IPS-18c (cell line): ENCODE results near the gene HABP2.

Experiments used
- H3K4me3 ChIP-seq: 2 replicates; pipeline ENCODE4 v1.7.0; 2013; ENCODE audit warnings: low read depth, mild to moderate bottlenecking, low read length, moderate library complexity; ENCODE audit not compliant: insufficient read depth
- H3K9me3 ChIP-seq: one replicate; pipeline ENCODE4 v1.6.1; 2013; ENCODE audit warnings: mild to moderate bottlenecking, low read length, moderate library complexity; ENCODE audit not compliant: control insufficient read depth, insufficient read depth

HABP2 gene

GRCh38 chr10:113544392-113544791 lies 8.5 kb upstream of the HABP2 start:
- Histone ChIP-seq H3K9me3 (no peaks in the 10 kb centered on the region), H3K4me3 (no peak overlapping the region)

- H3K9me3 ChIP-seq, result no peaks in the 10 kb centered on the region
- no peak overlapping the region for H3K4me3 ChIP-seq
Observed at GRCh38 chr10:113547426-113547825, 5.4 kb upstream of the HABP2 start.

GRCh38 chr10:113549856-113550255 lies 3.0 kb upstream of the HABP2 start:
- Histone ChIP-seq H3K9me3 (no peaks in the 10 kb centered on the region), H3K4me3 (no peak overlapping the region)

- Histone ChIP-seq H3K4me3 (no peak overlapping the region), H3K9me3 (no peaks in the 10 kb centered on the region)
Observed at GRCh38 chr10:113550365-113550764, 2.5 kb upstream of the HABP2 start.

- Histone ChIP-seq H3K9me3 (no peaks in the 10 kb centered on the region), H3K4me3 (no peak overlapping the region)
Observed at GRCh38 chr10:113552014-113552413, 839 bp upstream of the HABP2 start.

- Histone ChIP-seq H3K4me3 (no peak overlapping the region), H3K9me3 (no peaks in the 10 kb centered on the region)
Observed at GRCh38 chr10:113553149-113553548, 296 bp downstream of the HABP2 start.

GRCh38 chr10:113554214-113554613 lies 1.4 kb downstream of the HABP2 start:
- Histone ChIP-seq H3K4me3 (no peak overlapping the region), H3K9me3 (no peaks in the 10 kb centered on the region)

- Histone ChIP-seq H3K9me3 (no peaks in the 10 kb centered on the region), H3K4me3 (no peak overlapping the region)
Observed at GRCh38 chr10:113555245-113555644, 2.4 kb downstream of the HABP2 start.

GRCh38 chr10:113555751-113556150 lies 2.9 kb downstream of the HABP2 start:
- H3K9me3 ChIP-seq, result no peaks in the 10 kb centered on the region
- H3K4me3 ChIP-seq, result no peak overlapping the region

GRCh38 chr10:113557424-113557862 lies 4.6 kb downstream of the HABP2 start:
- Histone ChIP-seq H3K9me3 (no peaks in the 10 kb centered on the region), H3K4me3 (no peak overlapping the region)

- Histone ChIP-seq H3K9me3 (no peaks in the 10 kb centered on the region), H3K4me3 (no peak overlapping the region)
Observed at GRCh38 chr10:113557903-113558321, 5.1 kb downstream of the HABP2 start.

- Histone ChIP-seq H3K4me3 (no peak overlapping the region), H3K9me3 (no peaks in the 10 kb centered on the region)
Observed at GRCh38 chr10:113560071-113560470, 7.2 kb downstream of the HABP2 start.

GRCh38 chr10:113561214-113561613 lies 8.4 kb downstream of the HABP2 start:
- no peak overlapping the region for H3K4me3 ChIP-seq
- H3K9me3 ChIP-seq, result no peaks in the 10 kb centered on the region

GRCh38 chr10:113562069-113562468 lies 9.2 kb downstream of the HABP2 start:
- Histone ChIP-seq H3K9me3 (no peaks in the 10 kb centered on the region), H3K4me3 (no peak overlapping the region)

GRCh38 chr10:113562704-113563103 lies 9.9 kb downstream of the HABP2 start:
- Histone ChIP-seq H3K4me3 (no peak overlapping the region), H3K9me3 (no peaks in the 10 kb centered on the region)

- no peak overlapping the region for H3K4me3 ChIP-seq
- no peaks in the 10 kb centered on the region for H3K9me3 ChIP-seq
Observed at GRCh38 chr10:113563306-113564088, 10.6 kb downstream of the HABP2 start.

GRCh38 chr10:113565364-113565763 lies 12.5 kb downstream of the HABP2 start:
- Histone ChIP-seq H3K4me3 (no peak overlapping the region), H3K9me3 (no peaks in the 10 kb centered on the region)

GRCh38 chr10:113566888-113567287 lies 14.0 kb downstream of the HABP2 start:
- no peaks in the 10 kb centered on the region for H3K9me3 ChIP-seq
- no peak overlapping the region for H3K4me3 ChIP-seq

GRCh38 chr10:113569576-113569975 lies 16.7 kb downstream of the HABP2 start:
- Histone ChIP-seq H3K9me3 (no peaks in the 10 kb centered on the region), H3K4me3 (no peak overlapping the region)
